HG02970 (cell line): Measurements from ENCODE around the gene PPM1H.

Source experiments
- ATAC-seq: cut with Tn5 transposase; IDR thresholded peaks from one replicate; pipeline ENCODE4 v1.9.1; 2021; ENCODE audit warnings: mild to moderate bottlenecking, moderate library complexity, moderate number of reproducible peaks; ENCODE audit not compliant: unreplicated experiment, low FRiP score

Gene PPM1H

GRCh38 chr12:62720025-62720424 lies 214.9 kb downstream of the PPM1H start:
- no peak for ATAC-seq

GRCh38 chr12:62718762-62719426 lies 216.1 kb downstream of the PPM1H start:
- no peak for ATAC-seq

- ATAC-seq = no peak
Observed at GRCh38 chr12:62717643-62718042, 217.3 kb downstream of the PPM1H start.

- no peak for ATAC-seq
Observed at GRCh38 chr12:62716866-62717525, 218.0 kb downstream of the PPM1H start.

GRCh38 chr12:62716037-62716436 lies 218.9 kb downstream of the PPM1H start:
- ATAC-seq = no peak

- ATAC-seq = no peak
Observed at GRCh38 chr12:62714774-62715721, 219.9 kb downstream of the PPM1H start.

- no peak for ATAC-seq
Observed at GRCh38 chr12:62714181-62714773, 220.7 kb downstream of the PPM1H start.

GRCh38 chr12:62713723-62714122 lies 221.2 kb downstream of the PPM1H start:
- no peak for ATAC-seq

GRCh38 chr12:62712681-62713573 lies 222.0 kb downstream of the PPM1H start:
- ATAC-seq = no peak

GRCh38 chr12:62711631-62712241 lies 223.2 kb downstream of the PPM1H start:
- no peak for ATAC-seq

GRCh38 chr12:62709311-62709710 lies 225.6 kb downstream of the PPM1H start:
- ATAC-seq = no peak

- no peak for ATAC-seq
Observed at GRCh38 chr12:62707939-62708338, 227.0 kb downstream of the PPM1H start.

GRCh38 chr12:62705846-62706245 lies 229.1 kb downstream of the PPM1H start:
- no peak for ATAC-seq

- no peak for ATAC-seq
Observed at GRCh38 chr12:62703011-62703380, 232.0 kb downstream of the PPM1H start.

GRCh38 chr12:62701492-62701891 lies 233.5 kb downstream of the PPM1H start:
- no peak for ATAC-seq

- ATAC-seq = no peak
Observed at GRCh38 chr12:62700091-62700880, 234.7 kb downstream of the PPM1H start.

- no peak for ATAC-seq
Observed at GRCh38 chr12:62698701-62699101, 236.2 kb downstream of the PPM1H start.

GRCh38 chr12:62697893-62698292 lies 237.1 kb downstream of the PPM1H start:
- ATAC-seq = no peak

GRCh38 chr12:62695696-62696095 lies 239.3 kb downstream of the PPM1H start:
- no peak for ATAC-seq
